ENCODE measurements around the gene LY6G6D.

GRCh38 chr6:31669676-31670075, 45.5 kb upstream of the LY6G6D start, which contains the start of gene LY6G5B:
- no peak for TF ChIP-seq CTCF (conservative IDR thresholded peaks at IDR 0.05; ENCODE audit: low read depth, low read length)
- no peak for TF ChIP-seq EZH2 (IDR thresholded peaks at IDR 0.05; ENCODE audit: borderline replicate concordance, low read depth, low read length, poor library complexity, severe bottlenecking)
